ENCODE data around the gene ALX4. TPM values are rescaled to one million over a fixed set of nuclear protein-coding genes. Genes with fewer than 3 reads are reported as not detected.

The ALX4 gene
- total and polyA plus RNA-seq, 2 donors (not counting 1 experiment from before 2014, with no cell fraction given), result not detected

DNA sequence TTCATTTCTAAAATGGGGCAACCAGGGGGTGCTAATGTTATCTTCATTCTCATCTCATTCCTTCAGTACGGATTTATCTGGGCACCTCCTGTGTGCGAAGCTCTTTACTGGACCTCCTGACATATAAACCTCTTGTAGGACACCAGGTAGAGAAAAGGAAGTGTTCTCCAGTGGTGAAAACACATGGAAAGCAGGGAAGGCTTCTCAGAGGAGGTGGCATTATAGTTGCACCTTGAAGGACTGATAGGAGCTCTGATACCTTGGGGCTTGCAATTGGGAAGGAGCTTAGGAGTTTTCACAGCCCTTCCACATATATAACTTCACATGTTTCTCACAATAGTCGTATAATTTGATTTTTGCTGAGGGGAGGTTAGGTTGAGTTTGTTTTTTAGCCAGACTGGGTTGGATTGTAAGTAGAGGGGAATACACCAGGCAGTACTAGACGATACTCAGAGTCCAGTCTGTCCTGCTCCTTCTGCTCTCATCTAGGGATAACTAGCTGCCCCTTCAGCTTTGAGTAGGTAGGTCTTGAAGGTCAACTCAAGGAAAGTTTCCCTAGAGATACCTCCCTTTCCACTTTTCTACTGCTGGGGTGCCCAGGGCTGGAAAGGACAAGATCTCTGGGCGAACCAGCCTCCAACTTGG, 34.0 kb upstream of the ALX4 start:
- no peak for DNase-seq (ENCODE audit: low read depth in 2 of 2)
- Histone ChIP-seq H3K27me3 (ENCODE audit: control insufficient read depth, insufficient read depth, low read length) (peaks cover 8% of the 10 kb centered on the region), H3K9ac (ENCODE audit: insufficient read depth, low read length) (no peak overlapping the region), H3K4me1 (ENCODE audit: control insufficient read depth, extremely low read depth, insufficient read depth, low read length) (no peaks in the 10 kb centered on the region), H3K4me2 (ENCODE audit: extremely low read depth, insufficient read depth, low read length) (no peak overlapping the region), H3K36me3 (ENCODE audit: control insufficient read depth, insufficient read depth, low read length) (no peaks in the 10 kb centered on the region), H4K20me1 (ENCODE audit: control insufficient read depth, extremely low read depth, insufficient read depth, low read length) (no peaks in the 10 kb centered on the region), H3K4me3 (replicated peaks in 1 of 4; ENCODE audit: control extremely low read depth in 1 of 4, insufficient read depth in 1 of 4, low read depth in 3 of 4, low read length in 4 of 4) (no peak overlapping the region), H3K79me2 (ENCODE audit: control insufficient read depth, insufficient read depth, low read length) (no peaks in the 10 kb centered on the region), H3K27ac (ENCODE audit: insufficient read depth, low read length) (no peak overlapping the region), H2AFZ (ENCODE audit: low read length) (no peak overlapping the region), H3K9me3 (ENCODE audit: control insufficient read depth, insufficient read depth, low read depth, low read length) (no peaks in the 10 kb centered on the region)
- TF ChIP-seq EZH2 (IDR thresholded peaks at IDR 0.05; ENCODE audit: low read length, missing control alignments), result no peak
- TF ChIP-seq, protein P1, sequence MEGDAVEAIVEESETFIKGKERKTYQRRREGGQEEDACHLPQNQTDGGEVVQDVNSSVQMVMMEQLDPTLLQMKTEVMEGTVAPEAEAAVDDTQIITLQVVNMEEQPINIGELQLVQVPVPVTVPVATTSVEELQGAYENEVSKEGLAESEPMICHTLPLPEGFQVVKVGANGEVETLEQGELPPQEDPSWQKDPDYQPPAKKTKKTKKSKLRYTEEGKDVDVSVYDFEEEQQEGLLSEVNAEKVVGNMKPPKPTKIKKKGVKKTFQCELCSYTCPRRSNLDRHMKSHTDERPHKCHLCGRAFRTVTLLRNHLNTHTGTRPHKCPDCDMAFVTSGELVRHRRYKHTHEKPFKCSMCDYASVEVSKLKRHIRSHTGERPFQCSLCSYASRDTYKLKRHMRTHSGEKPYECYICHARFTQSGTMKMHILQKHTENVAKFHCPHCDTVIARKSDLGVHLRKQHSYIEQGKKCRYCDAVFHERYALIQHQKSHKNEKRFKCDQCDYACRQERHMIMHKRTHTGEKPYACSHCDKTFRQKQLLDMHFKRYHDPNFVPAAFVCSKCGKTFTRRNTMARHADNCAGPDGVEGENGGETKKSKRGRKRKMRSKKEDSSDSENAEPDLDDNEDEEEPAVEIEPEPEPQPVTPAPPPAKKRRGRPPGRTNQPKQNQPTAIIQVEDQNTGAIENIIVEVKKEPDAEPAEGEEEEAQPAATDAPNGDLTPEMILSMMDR (conservative IDR thresholded peaks at IDR 0.05 in 1 of 2, IDR thresholded peaks at IDR 0.05 in 1 of 2; ENCODE audit: low read depth in 1 of 2, low read length in 2 of 2), result no peak

DNA sequence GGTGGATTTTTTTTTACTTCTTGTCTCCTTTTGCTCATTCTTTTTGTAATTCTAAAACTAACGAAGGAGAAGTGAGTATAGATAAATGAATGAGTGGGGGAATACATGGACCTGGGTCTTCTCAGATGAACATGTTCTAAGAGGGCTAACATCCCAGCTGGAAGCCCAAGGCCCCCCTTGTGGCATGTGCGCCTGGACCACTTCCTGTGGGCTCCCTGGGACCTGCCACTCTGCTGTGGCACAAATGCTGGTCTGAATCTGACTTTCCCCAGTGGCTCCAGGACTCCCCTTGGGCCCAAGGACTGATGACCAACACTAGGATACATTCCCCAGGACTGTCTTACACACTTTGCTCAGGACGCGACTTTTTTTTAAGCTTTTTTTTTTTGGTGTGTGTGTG, 32.7 kb upstream of the ALX4 start:
- Histone ChIP-seq H3K27me3 (ENCODE audit: control insufficient read depth, insufficient read depth, low read length) (peaks cover 11% of the 10 kb centered on the region), H3K9me3 (ENCODE audit: control insufficient read depth, insufficient read depth, low read depth, low read length) (no peaks in the 10 kb centered on the region), H3K4me1 (ENCODE audit: control insufficient read depth, extremely low read depth, insufficient read depth, low read length) (no peaks in the 10 kb centered on the region), H3K4me3 (replicated peaks in 1 of 4; ENCODE audit: control extremely low read depth in 1 of 4, insufficient read depth in 1 of 4, low read depth in 3 of 4, low read length in 4 of 4) (no peak overlapping the region), H3K27ac (ENCODE audit: insufficient read depth, low read length) (no peak overlapping the region), H3K9ac (ENCODE audit: insufficient read depth, low read length) (no peak overlapping the region), H3K79me2 (ENCODE audit: control insufficient read depth, insufficient read depth, low read length) (no peaks in the 10 kb centered on the region), H2AFZ (ENCODE audit: low read length) (no peak overlapping the region), H3K4me2 (ENCODE audit: extremely low read depth, insufficient read depth, low read length) (no peak overlapping the region), H3K36me3 (ENCODE audit: control insufficient read depth, insufficient read depth, low read length) (no peaks in the 10 kb centered on the region), H4K20me1 (ENCODE audit: control insufficient read depth, extremely low read depth, insufficient read depth, low read length) (no peaks in the 10 kb centered on the region)
- DNase-seq (ENCODE audit: low read depth in 2 of 2), result no peak
- TF ChIP-seq, protein P1 (conservative IDR thresholded peaks at IDR 0.05 in 1 of 2, IDR thresholded peaks at IDR 0.05 in 1 of 2; ENCODE audit: low read depth in 1 of 2, low read length in 2 of 2), result no peak
- TF ChIP-seq EZH2 (IDR thresholded peaks at IDR 0.05; ENCODE audit: low read length, missing control alignments), result no peak

DNA sequence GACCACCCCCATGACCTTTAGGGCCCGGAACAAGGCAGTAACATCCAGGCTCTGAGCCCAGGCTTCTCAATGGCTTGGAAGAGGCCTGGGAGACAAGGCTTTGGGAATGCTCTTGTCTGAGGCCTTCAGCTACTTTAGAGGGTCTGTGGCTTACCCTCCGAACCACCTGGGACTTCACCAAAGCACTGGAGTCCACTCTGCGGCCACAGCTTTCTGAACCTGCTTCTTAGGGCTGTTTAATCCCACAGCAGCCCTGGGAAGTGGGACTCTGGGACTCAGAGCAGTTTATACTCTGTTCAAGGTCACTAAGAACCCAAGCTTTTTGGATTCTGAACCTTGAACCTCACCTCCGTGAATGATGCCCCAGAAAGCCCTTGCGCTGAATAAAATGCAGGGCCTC, 30.7 kb upstream of the ALX4 start:
- Histone ChIP-seq H3K79me2 (ENCODE audit: control insufficient read depth, insufficient read depth, low read length) (no peaks in the 10 kb centered on the region), H3K9me3 (ENCODE audit: control insufficient read depth, insufficient read depth, low read depth, low read length) (no peaks in the 10 kb centered on the region), H3K4me3 (replicated peaks in 1 of 4; ENCODE audit: control extremely low read depth in 1 of 4, insufficient read depth in 1 of 4, low read depth in 3 of 4, low read length in 4 of 4) (no peak overlapping the region), H3K9ac (ENCODE audit: insufficient read depth, low read length) (no peak overlapping the region), H3K4me1 (ENCODE audit: control insufficient read depth, extremely low read depth, insufficient read depth, low read length) (no peaks in the 10 kb centered on the region), H2AFZ (ENCODE audit: low read length) (no peak overlapping the region), H3K27ac (ENCODE audit: insufficient read depth, low read length) (no peak overlapping the region), H3K27me3 (ENCODE audit: control insufficient read depth, insufficient read depth, low read length) (peaks cover 19% of the 10 kb centered on the region), H4K20me1 (ENCODE audit: control insufficient read depth, extremely low read depth, insufficient read depth, low read length) (no peaks in the 10 kb centered on the region), H3K4me2 (ENCODE audit: extremely low read depth, insufficient read depth, low read length) (no peak overlapping the region), H3K36me3 (ENCODE audit: control insufficient read depth, insufficient read depth, low read length) (no peaks in the 10 kb centered on the region)
- TF ChIP-seq, protein P1 (conservative IDR thresholded peaks at IDR 0.05 in 1 of 2, IDR thresholded peaks at IDR 0.05 in 1 of 2; ENCODE audit: low read depth in 1 of 2, low read length in 2 of 2), result no peak
- TF ChIP-seq EZH2 (IDR thresholded peaks at IDR 0.05; ENCODE audit: low read length, missing control alignments), result no peak
- DNase-seq (ENCODE audit: low read depth in 2 of 2), result no peak
